Measurements from ENCODE around the gene ATP2B2.

GRCh38 chr3:10483686-10484345 lies 21.6 kb downstream of the ATP2B2 start:
- TF ChIP-seq CTCF (IDR thresholded peaks at IDR 0.05; ENCODE audit: low read depth, low read length): no peak
- TF ChIP-seq POLR2A (IDR thresholded peaks at IDR 0.05; ENCODE audit: extremely low read depth, insufficient read length): no peak
- no peak for TF ChIP-seq MYC (IDR thresholded peaks at IDR 0.05; ENCODE audit: low read depth, low read length)
